Activated CD4-positive, CD25-positive, alpha-beta regulatory T cell treated with anti-CD3 and anti-CD28 coated beads, Interleukin-2, amount 50 U/mL, for 24 hours (primary cell): ENCODE data around the gene FBP2.
"Not testable (repeated sequence)": the region's sequence is repeated elsewhere in the genome, so short reads cannot be mapped to it uniquely, and the experiment has no call there.

Source experiments
- ATAC-seq, 2 donors: fragments of 150-1000 bp; cut with Tn5 transposase; one replicate each; pipeline ENCODE4 v1.10.0; 2021; ENCODE audit warnings: mild to moderate bottlenecking in 1 of 2, moderate library complexity in 1 of 2

The FBP2 gene

DNA sequence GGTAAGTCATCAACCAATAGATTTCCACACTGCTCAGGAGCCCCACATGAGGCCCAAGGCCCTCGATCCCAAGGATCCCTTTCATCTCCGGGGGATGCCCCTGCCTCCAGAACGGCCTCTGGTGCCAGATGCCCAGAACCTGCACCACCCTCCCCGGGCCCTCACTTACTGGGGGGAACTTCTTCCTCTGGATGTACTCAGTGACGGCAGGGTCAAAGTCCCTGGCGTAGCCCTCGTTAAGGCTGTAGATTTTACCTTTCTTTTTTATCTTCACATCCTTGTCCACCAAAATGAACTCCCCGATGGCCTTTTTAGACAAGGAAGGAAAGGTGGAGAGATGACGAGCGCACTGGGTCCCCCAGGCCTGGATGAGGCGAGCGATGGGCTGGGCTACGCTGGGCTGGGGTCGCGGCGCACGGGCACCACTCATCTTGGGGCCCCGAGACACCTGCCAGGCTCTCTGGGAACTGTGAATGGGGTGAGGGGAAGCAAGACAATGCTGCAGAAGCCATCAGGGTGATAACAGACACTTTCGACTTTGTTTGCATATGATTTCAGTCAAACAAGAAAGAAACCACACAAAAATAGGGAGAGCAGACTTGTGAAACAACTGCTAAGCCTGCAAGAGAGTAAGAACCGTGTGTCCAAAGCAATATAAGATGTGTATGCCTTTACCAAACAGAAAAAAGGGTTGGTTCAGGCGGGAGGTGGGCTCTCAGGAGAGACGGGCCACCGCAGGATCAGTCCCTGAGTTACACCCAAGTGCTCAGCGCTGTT, 13.2 kb upstream of the FBP2 start:
- no peak for ATAC-seq

DNA sequence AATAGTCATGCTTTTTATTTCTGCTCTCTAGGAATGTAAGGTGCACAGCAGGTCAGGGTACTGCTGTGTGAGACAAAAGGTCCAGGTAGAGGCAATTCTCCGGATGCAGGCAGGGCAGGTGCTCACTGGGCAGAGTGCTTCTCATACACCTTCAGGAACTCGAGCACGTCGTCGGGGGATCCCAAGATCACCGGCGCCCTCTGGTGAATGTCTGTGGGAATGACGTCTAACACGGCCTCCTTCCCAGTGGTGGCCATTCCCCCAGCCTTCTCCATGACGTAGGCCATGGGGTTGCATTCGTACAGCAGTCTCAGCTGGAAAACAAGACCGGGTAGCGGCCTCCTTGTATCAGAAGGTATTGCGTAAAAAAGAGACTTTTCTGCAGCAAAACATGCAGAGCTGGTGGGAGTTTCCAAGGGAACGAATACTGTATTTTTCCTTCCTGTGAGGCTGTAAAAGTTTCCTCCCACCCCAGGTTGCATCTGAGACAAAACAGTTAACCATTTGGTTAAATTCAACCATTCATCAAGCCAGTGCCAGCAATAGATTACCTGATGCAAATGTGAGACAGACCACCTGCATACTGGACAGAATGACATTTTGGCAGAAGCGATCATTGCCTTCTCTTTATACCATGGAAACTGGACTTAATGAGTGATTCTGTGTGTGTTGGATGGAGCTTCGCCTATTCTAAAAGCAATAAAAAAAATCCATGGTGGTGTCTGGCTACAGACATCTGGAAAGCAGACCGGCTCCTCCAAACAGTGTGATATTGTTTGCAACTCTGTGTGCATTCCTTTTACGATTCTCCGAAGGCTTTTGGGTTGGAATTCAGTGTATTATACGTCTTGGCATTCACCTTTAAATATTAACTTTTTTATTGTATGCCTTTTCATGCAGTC, 9.9 kb upstream of the FBP2 start:
- ATAC-seq: peak in 1 of 2 donors; percentile 81

DNA sequence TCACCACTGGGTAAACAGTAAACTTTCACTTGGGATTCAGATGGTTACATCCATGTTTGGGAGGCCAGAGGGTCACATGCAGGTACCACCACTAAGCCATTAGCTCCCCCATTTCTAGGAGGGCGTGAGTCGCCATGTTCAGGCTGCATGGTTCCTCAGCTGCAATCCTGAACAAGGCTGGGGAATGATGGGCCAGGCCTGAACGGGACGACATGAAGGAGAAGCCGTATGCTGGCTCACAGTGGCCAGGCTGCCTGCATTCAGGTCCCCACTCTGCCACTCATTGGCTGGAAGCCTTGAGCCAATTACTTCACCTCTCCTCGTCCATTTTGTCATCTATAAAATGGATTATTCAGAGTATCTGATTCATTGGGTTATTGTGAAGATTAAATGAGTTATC, 9.0 kb upstream of the FBP2 start:
- no peak for ATAC-seq

DNA sequence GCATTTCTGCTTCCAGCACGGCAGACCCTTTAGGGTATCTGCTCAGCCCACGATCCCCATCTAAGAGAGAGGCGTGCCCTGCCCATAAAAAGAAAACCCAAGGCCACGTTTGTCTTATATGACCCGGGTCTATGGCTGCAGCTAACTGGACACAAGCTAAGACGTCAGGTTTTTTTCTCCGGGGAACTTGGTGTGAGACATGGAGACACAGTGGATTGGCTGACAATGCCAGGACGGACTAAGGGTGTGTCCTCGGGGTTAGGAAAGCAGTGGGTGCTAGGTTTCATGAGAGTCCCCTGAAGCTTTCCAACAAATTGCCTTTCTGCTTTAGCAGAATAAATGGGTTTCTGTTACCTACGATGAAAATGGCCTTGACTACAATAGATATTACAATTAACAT, 7.1 kb upstream of the FBP2 start:
- ATAC-seq: no peak

DNA sequence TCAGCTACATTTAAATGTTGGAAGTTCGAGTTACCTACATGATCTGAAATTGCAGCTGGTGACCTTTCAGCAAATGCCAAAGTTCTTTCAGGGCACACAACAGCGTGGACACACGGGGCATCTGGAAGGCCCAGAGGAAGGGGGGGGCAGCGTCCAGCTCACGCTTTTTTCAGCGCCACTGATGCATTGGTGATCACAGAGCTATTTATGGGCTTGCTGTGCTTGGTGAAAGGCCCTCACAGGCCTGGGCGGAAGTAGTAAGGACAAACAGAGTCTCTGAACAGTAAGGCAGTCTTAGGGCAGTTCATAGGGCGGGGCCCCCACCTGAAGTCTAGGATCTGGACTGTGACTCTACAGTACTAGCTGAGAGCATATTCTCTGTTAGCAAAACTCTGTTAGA, 6.6 kb upstream of the FBP2 start:
- ATAC-seq: no peak

DNA sequence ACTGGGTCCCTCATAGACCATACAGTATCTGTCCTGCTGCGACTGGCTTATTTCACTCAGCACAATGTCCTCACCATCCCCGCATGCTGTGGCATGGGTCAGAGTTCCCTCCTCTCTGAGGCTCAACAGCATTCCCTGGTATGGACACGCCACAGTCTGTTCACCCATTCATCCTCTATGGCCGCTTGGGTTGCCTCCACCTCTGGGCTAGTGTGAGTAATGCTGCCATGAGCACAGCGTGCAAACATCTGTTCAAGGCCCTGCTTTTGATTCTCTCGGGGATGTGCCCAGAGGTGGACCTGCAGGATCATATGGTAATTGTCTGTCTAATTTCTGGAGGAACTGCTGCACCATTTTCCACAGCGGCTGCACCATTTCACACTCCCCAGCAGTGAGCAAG, 5.5 kb upstream of the FBP2 start:
- no peak for ATAC-seq

DNA sequence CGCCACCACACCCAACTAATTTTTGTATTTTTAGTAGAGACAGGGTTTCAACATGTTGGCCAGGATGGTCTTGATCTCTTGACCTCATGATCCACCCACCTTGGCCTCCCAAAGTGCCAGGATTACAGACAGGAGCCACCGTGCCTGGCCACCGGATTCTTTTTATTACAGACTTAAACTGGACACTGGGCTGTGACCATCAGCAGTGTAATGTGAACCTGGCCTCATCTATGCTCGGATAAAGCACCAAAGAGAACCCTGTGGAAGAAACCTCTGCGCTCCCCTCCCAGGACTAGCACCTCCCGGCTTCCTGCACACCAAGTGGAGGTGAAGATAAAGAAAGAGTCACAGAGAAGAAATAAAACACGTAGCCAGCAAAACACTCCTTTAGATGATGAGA, 941 bp downstream of the FBP2 start:
- not testable (repeated sequence) for ATAC-seq

DNA sequence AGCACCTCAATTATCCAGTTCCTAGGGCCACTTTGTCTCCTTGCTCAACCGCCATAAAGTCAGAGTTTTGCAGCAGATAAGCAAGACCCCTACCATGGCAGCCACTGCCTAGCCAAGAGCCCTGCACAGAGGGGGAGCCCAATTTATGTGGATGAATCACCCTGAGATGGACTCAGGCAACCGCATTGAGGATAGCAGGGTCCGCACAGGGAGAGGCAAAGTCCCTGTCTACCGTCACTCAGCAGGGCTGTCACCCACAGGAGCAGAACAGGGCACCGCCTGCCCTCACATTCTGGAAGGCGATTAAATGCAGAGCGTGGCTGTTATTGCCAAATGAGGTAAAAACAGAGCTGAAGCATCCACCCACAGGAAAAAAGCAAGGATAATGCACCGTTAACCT, 1.7 kb downstream of the FBP2 start:
- ATAC-seq: no peak

GRCh38 chr9:94591046-94591545, 2.5 kb downstream of the FBP2 start:
- not testable (repeated sequence) for ATAC-seq

DNA sequence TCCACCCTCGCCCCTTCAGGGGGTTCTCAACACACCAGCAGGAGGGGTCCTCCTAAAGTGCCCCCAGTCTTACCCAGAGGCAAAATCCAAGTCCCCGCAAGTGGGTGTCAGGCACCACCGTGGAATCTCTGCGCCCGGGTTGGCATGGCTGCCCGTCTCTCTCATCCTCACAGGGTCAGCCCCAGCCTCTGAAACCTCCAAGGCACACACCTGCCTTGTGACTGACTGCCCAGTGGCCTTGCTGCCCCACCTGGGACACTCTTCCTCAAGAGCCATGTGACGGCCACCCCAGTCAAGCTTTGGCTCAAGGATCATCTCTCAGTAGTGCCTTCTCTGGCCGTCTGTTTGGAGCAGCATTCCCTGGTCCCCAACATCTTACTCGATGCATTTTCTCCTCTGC, 4.9 kb downstream of the FBP2 start:
- no peak for ATAC-seq

GRCh38 chr9:94586814-94587213, 6.8 kb downstream of the FBP2 start:
- no peak for ATAC-seq

- peak; percentile 44 to 60 for ATAC-seq
Measured at GRCh38 chr9:94586316-94586715, 7.3 kb downstream of the FBP2 start.

GRCh38 chr9:94584555-94584954, 9.1 kb downstream of the FBP2 start:
- peak in 1 of 2 donors; percentile 62 for ATAC-seq

DNA sequence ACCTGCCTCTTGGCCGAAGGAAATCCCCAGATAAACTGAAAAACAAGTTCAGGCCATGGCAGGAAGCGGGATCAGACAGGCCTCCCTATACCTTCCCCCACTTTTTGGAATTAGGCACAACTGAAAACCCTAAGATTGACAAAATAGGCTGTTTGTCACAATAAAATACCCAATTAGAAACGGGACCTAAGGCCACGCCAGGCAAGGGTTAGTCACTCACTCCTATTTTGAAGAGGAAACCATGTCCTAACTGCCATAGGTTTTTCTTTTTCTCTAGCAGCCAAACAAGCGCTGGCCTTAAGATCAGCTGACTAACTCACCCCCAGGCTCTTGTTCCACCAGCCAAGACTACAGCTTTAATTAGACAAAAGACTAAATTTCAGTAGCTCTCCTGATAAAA, 11.9 kb downstream of the FBP2 start:
- ATAC-seq: no peak

DNA sequence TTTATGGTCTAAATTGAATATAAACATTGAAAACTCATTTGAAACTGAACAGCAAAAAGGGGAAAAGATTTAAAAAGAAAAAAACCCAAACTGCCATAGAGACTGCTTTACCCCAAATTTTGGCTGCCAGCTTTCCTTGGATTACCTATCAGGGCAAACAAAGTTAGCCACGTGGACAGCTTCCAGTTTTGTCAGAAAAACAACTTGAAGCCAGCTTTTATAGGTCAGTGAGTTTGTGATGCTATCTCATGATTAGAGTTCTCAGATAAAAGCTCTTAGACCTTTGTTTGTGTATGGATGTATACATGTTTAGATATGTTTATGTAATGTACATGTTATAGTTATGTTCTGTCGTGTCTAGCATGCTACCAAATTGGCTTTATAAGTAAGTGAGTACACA, 16.1 kb downstream of the FBP2 start:
- no peak for ATAC-seq

- no peak for ATAC-seq
Measured at GRCh38 chr9:94577036-94577435, 16.6 kb downstream of the FBP2 start.

DNA sequence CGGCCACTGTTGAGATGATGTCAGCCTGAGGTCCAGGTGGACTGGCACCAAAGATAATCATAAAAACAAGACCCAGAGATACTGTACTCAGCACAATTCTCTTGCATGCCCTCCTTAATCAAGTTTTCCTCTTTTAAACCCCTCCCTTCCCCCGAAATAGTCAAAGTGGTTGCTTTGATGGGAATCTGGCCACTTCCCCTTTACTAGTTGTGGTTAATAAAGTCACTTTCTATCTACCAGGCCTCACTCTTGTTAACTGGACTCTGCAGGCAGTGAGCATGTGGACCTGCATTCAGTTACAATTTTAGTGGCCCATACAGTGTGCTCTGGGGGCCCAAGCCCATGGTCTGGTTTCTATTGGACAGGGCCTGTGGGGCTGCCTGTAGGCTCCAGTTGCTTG, 17.5 kb downstream of the FBP2 start:
- no peak for ATAC-seq

DNA sequence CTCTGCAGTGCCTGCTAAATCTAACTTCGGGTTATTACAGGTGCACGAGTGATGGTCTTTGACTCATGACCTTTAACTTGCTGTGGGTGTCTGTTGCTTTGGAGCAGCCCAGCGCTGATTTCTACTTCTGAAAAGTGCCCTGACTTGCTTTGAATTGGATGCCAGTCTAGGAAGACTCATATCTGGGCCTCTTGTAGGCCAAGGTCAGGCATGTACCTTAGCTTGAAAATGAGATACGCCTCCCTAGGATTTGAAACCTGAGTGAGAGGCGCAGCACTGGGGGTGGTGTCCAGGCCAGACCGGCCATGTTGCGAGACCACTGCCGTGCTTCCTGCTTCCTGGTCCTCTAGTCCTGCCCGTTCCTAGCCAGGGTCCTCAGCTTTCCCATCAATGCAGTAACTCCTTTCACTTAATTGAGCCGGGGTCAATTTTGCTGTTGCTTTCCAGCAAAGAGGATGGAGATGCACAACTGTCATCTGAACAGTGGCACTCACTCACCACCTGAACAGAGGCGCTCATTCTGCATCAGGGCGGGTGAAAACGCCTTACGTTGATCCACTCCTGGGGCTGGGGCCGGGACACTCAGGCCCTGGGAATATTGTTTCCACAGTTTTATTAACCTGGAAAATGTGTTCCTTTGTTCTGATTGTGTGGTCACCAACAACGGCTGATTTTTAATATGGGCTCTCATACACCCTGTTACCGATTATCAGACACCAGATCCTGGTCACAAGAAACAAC, 24.5 kb downstream of the FBP2 start:
- no peak for ATAC-seq

DNA sequence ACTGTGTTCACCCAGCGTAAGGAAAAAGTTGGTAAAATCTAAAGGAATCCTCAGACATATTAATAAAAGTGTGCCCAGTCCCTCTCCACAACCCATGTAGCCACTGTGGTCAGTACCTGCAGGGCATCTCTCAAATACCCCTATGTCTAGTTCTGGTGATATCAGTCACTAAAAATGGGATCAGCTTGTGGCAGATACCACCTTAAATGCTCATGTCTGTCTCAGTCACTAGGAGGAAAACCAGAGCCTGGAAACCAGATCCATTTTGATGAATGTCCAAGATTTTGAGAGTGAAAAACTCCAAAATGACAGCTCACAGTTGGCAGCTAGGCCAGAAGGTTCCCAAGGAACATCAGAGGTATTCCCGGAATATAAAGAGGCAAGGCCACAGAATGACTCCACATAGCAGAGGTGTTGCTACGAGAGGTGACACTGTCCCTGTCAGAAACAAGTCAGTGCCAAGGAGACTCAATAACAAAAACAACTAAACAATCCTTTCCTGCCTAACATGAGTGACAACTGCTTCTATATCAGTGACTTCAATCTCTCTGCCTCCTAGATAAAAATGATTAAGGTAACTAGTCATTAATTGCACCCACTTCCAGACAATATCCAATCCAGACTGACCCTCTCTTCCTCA, 25.3 kb downstream of the FBP2 start:
- ATAC-seq: no peak

DNA sequence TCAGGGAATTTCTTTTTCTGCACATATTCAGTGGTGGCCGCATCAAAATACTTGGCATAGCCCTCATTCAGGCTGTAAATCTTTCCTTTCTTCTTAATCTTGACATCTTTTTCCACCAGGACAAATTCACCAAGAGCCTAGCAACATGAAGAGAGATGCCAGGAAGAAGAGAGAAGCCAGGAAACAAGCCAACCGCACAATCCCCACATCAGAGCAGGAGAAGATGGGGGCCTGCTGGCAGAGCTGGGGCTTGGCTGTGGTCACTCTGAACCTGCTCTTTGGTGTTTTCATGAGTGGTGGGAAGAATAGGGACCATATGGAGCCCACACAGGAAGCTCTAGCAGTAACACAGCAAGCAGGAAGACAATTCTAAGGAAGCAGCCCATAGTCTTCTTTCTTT, 26.4 kb downstream of the FBP2 start:
- no peak for ATAC-seq

DNA sequence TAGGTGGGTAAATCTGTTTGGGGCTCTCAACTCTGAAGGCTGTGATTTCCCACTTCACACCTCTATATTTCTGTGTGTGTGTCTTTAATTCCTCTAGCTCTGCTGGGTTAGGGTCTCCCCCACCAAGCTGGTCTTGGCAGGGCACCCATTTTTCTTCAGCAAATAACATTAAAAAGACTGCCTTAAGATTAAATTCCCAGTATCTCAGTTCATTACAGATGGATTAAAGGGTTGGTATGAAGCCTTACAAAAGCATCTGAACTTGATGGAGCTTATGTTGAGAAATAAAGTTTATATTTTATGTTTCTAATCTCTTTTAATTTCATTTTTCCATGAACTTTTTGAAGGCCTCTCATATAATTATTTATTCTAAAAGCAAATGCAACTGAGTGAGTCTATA, 27.1 kb downstream of the FBP2 start:
- ATAC-seq: no peak

DNA sequence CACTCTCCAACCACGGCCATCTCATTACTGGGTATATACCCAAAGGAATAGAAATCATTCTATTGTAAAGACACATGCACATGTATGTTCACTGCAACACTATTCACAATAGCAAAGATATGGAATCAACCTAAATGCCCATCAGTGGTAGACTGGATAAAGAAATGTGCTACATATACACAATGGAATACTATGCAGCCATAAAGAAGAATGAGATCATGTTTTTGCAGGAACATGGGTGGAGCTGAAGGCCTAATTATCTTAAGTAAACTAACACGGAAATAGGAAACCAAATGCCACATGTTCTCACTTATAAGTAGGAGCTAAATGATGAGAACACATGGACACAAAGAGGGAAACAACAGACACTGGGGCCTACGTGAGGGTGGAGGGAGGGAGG, 29.3 kb downstream of the FBP2 start:
- not testable (repeated sequence) for ATAC-seq

DNA sequence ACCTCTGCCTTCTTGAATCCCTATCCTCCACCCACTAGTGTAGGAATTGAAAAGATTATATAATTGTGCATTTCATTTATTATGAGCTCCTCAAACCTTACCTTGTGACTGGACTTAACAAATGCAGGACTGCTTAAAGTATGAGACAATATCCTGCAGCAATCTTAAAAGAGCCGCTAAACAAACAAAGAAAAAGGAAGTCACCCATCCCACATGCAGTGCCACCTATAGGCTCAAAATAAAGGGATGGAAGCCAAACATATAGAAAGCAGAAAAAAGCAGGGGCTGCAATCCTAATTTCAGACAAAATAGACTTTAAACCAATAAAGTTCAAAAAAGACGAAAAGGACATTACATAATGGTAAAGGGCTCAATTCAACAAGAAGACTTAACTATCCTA, 30.1 kb downstream of the FBP2 start:
- no peak for ATAC-seq
